DOHH2 (cell line): ENCODE data around the gene SRGAP3.

Source experiments
- EZH2phosphoT487 ChIP-seq: fragments of 200-600 bp; sonication (generic); IDR thresholded peaks from 2 replicates; pipeline ENCODE4 v1.6.1; 2017; ENCODE audit warnings: borderline replicate concordance, mild to moderate bottlenecking, antibody characterized with exemption, low read length, moderate library complexity, mixed read lengths
- TF ChIP-seq, protein P1 (sequence below): fragments of 200-600 bp; sonication (generic); IDR thresholded peaks from one replicate; pipeline ENCODE4 v1.5.1; 2014; ENCODE audit warnings: antibody characterized with exemption, mild to moderate bottlenecking, low read depth, low read length; ENCODE audit not compliant: poor library complexity, severe bottlenecking

DNA sequence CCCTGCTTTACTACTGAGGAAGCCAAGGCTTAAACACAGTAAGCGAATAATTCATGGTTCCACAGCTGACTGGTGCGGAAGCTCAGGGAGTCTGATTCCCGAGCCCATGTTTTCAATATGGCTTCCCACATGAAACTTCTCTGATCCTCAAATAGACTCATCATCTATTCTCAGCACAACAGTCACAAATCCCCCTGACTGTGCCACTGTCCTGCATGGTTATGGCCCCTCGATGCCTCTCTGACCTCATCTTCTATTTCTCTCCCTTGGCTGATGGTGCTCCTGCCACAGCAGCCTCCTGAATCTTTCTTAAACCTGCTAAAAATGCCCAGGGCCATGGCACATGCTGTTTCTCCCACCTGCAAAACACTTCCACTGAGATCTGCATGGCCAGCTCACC lies 43.2 kb downstream of the SRGAP3 start:
- TF ChIP-seq, protein P1, sequence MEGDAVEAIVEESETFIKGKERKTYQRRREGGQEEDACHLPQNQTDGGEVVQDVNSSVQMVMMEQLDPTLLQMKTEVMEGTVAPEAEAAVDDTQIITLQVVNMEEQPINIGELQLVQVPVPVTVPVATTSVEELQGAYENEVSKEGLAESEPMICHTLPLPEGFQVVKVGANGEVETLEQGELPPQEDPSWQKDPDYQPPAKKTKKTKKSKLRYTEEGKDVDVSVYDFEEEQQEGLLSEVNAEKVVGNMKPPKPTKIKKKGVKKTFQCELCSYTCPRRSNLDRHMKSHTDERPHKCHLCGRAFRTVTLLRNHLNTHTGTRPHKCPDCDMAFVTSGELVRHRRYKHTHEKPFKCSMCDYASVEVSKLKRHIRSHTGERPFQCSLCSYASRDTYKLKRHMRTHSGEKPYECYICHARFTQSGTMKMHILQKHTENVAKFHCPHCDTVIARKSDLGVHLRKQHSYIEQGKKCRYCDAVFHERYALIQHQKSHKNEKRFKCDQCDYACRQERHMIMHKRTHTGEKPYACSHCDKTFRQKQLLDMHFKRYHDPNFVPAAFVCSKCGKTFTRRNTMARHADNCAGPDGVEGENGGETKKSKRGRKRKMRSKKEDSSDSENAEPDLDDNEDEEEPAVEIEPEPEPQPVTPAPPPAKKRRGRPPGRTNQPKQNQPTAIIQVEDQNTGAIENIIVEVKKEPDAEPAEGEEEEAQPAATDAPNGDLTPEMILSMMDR: no peak
- TF ChIP-seq EZH2phosphoT487: no peak
